Psoas muscle (tissue), 8 donors: Measurements from ENCODE around the gene HMCN2. TPM values are rescaled to one million over a fixed set of nuclear protein-coding genes. Genes with fewer than 3 reads are reported as not detected.

Experiments
- ATAC-seq, 4 donors: fragments of 200-7000 bp; cut with Tn5 transposase; one replicate each; pipeline ENCODE4 v1.9.1; 2020; ENCODE audit warnings: moderate library complexity in 3 of 4, mild to moderate bottlenecking in 2 of 4
- DNase-seq, 2 donors: peaks; one replicate each; pipeline ENCODE4 v3.0.0-alpha.2; 2020
- H3K27ac ChIP-seq: fragments of 200-600 bp; one replicate; pipeline ENCODE4 v1.8.0; 2022
- H3K27me3 ChIP-seq, 3 donors: fragments of 200-600 bp in 1 of 3; one replicate each; pipeline versions ENCODE4 v1.6.1 to v1.8.0; 2013 to 2022; ENCODE audit warnings: low read length in 2 of 3, mild to moderate bottlenecking in 2 of 3, moderate library complexity in 1 of 3; ENCODE audit not compliant: insufficient read depth in 3 of 3
- H3K36me3 ChIP-seq, 2 donors: fragments of 200-600 bp in 1 of 2; one replicate each; pipeline versions ENCODE4 v1.6.1 to v1.8.0; 2013 to 2022; ENCODE audit warnings: low read depth in 1 of 2, mild to moderate bottlenecking in 1 of 2, moderate library complexity in 1 of 2; ENCODE audit not compliant: insufficient read depth in 1 of 2
- H3K4me1 ChIP-seq: fragments of 200-600 bp; one replicate; pipeline ENCODE4 v1.8.0; 2022
- H3K4me3 ChIP-seq: fragments of 200-600 bp; one replicate; pipeline ENCODE4 v1.8.0; 2022; ENCODE audit warnings: mild to moderate bottlenecking
- H3K9me3 ChIP-seq: fragments of 200-600 bp; one replicate; pipeline ENCODE4 v1.8.0; 2022
- WGBS, 3 donors: extraction: QIAGEN DNeasy Blood & Tissue Kit; methylation state at CpG; one replicate each; pipeline versions ENCODE4 v1.1.6 to v1.1.7; 2013; 5-methylcytosine and 5-hydroxymethylcytosine counted together
- intact Hi-C, 2 donors: fragments of 100-400 bp; cut with DNase I; formaldehyde crosslinking; loops; one replicate each; pipeline versions ENCODE4 v1.11.0 to v1.14.2; 2022
- polyA plus RNA-seq, 3 donors: library from polyadenylated mRNA; stranded (reverse); fragments of 200-250 nt; gene quantifications; one replicate each; pipeline ENCODE4 v1.2.3, GENCODE V29; 2013
- total RNA-seq, 4 donors: library from RNA; stranded (reverse); fragmentation: NEBNext Ultra II Directional in 2 of 4; extraction: Animal tissue kit (Norgen Biotek cat#: 25700) in 2 of 4; gene quantifications; one replicate each; pipeline versions ENCODE4 v1.2.1 to v1.2.4, GENCODE V29; 2021 to 2023
- TF ChIP-seq, protein P1 (sequence below): fragments of 200-600 bp; IDR thresholded peaks from one replicate; pipeline ENCODE4 v1.8.0; 2022; ENCODE audit warnings: antibody characterized with exemption
- donor health status: healthy with polysubstance abuse.
- donor health status: DM: no; HTN: no; CAD: no; lungs with moderate emphysema.
- donor health status: Bipolar disorder and iron deficiency.
- donor health status: healthy.
- donor health status: DM: yes; HTN: yes; CAD: no.
- donor health status: DM: no; HTN: no; CAD: no.
- donor health status: DM: no; HTN: no; CAD: no.
- donor health status: DM: yes; HTN: yes; CAD: no.

Gene HMCN2
- total and polyA plus RNA-seq, 7 donors = 3.6 to 13.2 (median 6.7) TPM

DNA sequence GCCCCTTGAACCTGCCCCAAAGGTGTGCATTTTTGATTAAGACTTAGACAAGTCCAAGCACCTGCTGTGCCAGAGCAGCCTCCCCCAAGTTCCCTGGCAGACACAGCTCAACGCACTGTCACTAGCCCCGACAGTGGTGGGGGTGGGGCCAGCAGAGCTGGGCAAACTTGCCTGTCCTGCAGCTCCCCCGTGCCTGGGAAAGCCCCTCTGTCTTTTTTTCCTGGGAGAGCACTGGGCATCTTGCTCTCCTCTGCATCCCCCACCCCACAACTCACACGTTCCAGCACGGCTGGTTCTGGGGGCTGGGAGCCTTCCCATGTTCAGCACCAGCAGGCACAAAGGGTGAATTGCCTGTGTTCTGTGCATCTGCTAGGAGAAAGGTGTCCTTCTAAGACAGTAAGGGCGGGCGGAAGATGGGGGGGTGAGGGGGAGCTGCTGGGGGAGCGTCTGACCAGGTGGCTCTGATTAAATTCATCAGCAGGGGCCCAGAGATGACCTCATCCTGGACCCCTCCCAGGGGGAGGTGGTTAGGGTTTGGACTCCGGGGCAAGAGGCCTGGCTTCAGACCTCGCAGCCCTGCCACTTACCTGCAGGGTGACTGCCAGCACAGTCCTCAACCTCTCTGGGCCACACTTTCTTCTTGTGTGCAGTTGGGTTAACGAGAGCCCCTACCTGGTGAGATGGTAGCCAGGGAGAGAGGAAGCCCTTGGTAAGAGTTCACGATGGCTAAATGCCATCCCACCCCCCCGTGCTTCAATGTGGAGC lies 23.5 kb downstream of the HMCN2 start:
- H3K27ac ChIP-seq = no peak overlapping the region
- intact Hi-C loops = no loop called here
- no peak overlapping the region for H3K4me3 ChIP-seq
- TF ChIP-seq, protein P1, sequence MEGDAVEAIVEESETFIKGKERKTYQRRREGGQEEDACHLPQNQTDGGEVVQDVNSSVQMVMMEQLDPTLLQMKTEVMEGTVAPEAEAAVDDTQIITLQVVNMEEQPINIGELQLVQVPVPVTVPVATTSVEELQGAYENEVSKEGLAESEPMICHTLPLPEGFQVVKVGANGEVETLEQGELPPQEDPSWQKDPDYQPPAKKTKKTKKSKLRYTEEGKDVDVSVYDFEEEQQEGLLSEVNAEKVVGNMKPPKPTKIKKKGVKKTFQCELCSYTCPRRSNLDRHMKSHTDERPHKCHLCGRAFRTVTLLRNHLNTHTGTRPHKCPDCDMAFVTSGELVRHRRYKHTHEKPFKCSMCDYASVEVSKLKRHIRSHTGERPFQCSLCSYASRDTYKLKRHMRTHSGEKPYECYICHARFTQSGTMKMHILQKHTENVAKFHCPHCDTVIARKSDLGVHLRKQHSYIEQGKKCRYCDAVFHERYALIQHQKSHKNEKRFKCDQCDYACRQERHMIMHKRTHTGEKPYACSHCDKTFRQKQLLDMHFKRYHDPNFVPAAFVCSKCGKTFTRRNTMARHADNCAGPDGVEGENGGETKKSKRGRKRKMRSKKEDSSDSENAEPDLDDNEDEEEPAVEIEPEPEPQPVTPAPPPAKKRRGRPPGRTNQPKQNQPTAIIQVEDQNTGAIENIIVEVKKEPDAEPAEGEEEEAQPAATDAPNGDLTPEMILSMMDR = no peak
- no peaks in the 10 kb centered on the region for H3K9me3 ChIP-seq
- H3K36me3 ChIP-seq = no peaks in the 10 kb centered on the region
- peaks cover 0 to 66% (median 11%) of the 10 kb centered on the region in 3 donors for H3K27me3 ChIP-seq
- H3K4me1 ChIP-seq = no peaks in the 10 kb centered on the region
- 37 to 42% (median 37%) methylated on average over 13 of the region's 13 CpGs for WGBS, 3 donors
- DNase-seq (no peak), ATAC-seq (no peak)

DNA sequence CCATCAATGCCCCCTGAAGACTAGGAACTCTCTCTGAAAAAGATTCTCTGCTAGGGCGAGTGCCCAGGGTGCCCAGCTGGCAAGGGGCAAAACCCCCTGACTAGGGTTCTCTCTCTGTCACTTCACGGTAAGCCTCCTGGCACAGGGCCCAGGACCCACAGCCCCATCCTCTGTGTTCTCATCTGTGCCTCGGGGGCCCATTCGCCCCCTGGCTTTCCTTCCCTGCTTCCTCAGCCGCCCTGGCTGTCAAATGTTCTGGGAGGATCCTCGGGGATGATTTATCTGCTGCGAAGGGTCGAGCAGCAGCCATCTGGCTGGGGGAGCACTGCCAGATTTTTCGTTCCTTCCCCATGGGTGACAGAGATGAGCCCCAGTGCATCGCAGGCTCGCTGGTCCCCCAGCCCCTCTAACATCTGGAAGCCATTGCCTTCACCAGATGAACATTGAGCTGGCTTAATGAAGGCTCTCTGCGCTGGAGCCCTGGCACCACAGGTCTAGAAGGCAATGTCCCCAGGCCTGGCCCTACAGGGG lies 24.2 kb downstream of the HMCN2 start:
- TF ChIP-seq, protein P1 = no peak

DNA sequence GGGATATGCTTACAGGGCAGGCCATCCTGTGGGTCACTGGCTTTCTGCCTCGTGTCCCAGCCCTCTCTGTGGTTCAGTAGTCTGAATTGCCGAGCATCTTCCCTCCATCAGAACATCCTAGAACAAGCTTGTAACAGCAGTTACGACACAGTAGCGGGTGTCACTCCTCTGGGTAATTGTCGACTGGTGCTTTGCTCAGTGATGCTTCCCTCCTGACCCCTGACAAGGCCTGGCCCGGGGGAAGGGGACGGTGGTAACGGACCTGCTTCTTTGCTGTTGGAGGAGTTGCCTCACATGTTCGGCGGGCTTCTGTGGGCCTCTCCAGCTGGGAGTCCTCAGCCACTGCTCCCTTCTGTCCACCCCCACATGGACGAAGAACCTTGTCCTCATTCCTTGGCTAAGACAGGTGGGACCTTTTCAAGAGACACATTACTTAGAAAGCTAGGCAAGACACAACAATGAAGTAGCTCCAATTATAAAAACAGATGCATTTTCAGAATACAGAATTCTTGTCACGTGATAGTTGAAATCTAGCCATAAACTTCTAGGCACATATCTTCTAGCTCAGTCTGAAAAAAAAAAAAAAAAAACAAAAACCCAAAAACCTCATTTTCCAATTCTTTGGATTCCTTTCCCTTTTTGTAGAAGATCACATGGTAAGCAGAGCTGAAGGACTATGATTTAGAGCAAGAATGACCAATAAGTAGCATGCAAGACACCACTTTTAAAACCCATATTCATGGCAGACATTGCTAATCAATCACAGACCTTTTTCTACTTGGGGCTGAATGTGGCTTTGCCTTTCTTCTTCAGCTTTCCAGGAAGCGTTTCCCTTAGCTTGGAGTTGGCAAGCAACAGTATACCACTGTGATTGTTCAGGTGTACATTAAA lies 25.0 kb downstream of the HMCN2 start:
- no peaks in the 10 kb centered on the region for H3K36me3 ChIP-seq
- no peak overlapping the region for H3K4me3 ChIP-seq
- ATAC-seq (peak in 3 of 4 donors; percentile 26 to 59 (median 40)), DNase-seq (peak; percentile 65 to 82)
- TF ChIP-seq, protein P1 = no peak
- peak overlapping the region; percentile 20 for H3K27ac ChIP-seq
- 50 to 63% (median 54%) methylated on average over 13 of the region's 13 CpGs for WGBS, 3 donors
- no peaks in the 10 kb centered on the region for H3K9me3 ChIP-seq
- H3K27me3 ChIP-seq = peaks cover 0 to 54% (median 7%) of the 10 kb centered on the region in 3 donors
- H3K4me1 ChIP-seq = no peaks in the 10 kb centered on the region
- intact Hi-C loops = no loop called here

More for the DNA sequence above, 24.2 kb downstream of the HMCN2 start:
- Histone ChIP-seq H3K27me3 (peaks cover 0 to 61% (median 11%) of the 10 kb centered on the region in 3 donors), H3K4me3 (no peak overlapping the region), H3K4me1 (no peaks in the 10 kb centered on the region), H3K9me3 (no peaks in the 10 kb centered on the region), H3K36me3 (no peaks in the 10 kb centered on the region), H3K27ac (peak overlapping the region; percentile 20)
- intact Hi-C loops = no loop called here
- 42 to 48% (median 42%) methylated on average over 12 of the region's 12 CpGs for WGBS, 3 donors
- ATAC-seq (peak in 3 of 4 donors; percentile 2 to 42 (median 22)), DNase-seq (peak in 1 of 2 donors; percentile 78)

DNA sequence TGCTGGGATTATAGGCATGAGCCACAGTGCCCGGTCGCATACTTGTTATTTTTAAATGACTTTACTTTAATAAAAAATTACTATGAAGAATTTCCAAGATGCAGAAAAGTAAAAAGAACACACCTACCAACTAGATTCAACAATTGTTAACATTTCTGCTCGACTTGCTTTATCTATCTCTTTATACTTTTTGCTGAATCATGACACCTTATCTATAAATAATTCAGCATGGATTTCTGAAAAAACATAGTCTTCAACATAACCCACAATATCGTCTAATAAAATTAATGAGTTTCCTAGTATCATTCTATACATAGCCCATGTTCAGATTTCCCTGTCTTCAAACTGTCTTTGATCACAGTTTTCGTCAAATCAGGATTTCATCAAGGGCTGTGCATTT lies 25.9 kb downstream of the HMCN2 start:
- peaks cover 0 to 45% (median 4%) of the 10 kb centered on the region in 3 donors for H3K27me3 ChIP-seq
- intact Hi-C loops = no loop called here
- TF ChIP-seq, protein P1 = no peak
- H3K36me3 ChIP-seq = no peaks in the 10 kb centered on the region
- H3K27ac ChIP-seq = no peak overlapping the region
- no peaks in the 10 kb centered on the region for H3K4me1 ChIP-seq
- no peak for DNase-seq
- 44 to 74% (median 48%) methylated on average over 5 of the region's 5 CpGs for WGBS, 3 donors
- no peaks in the 10 kb centered on the region for H3K9me3 ChIP-seq
- no peak for ATAC-seq
- no peak overlapping the region for H3K4me3 ChIP-seq
